Endometrial microvascular endothelial cells (primary cell): ENCODE data around the gene NDNF. TPM values are rescaled to one million over a fixed set of nuclear protein-coding genes. Genes with fewer than 3 reads are reported as not detected.

ENCODE experiments used
- total RNA-seq: library from RNA; depleted of rRNA; stranded (reverse); fragments of >200 nt; gene quantifications from one replicate; pipeline ENCODE4 v1.2.3, GENCODE V29; 2015; ENCODE audit errors: inconsistent ontology term

NDNF gene
- total RNA-seq, 1 donor from 2014 or later, result not detected

Other genes with a start within 250 kb of the NDNF start
- 5.9 TPM for gene PRDM5, start 149.8 kb downstream of the NDNF start, total RNA-seq
- gene TNIP3, start 91.8 kb upstream of the NDNF start, total RNA-seq, result 0.65 TPM